Measurements from ENCODE around the gene DCAF5. TPM values are rescaled to one million over a fixed set of nuclear protein-coding genes. Genes with fewer than 3 reads are reported as not detected.

DCAF5 gene
- polyA plus RNA-seq, 1 donor (not counting 4 experiments of a cell fraction or from before 2014, with no cell fraction given): 29.5 TPM

- DNase-seq (ENCODE audit: low read depth, low spot score) (no peak), FAIRE-seq (no peak)
- Histone ChIP-seq H3K9me1 (ENCODE audit: control insufficient read depth, extremely low read depth, insufficient read depth, low read length) (peaks cover 5% of the 10 kb centered on the region), H4K20me1 (ENCODE audit: control insufficient read depth, extremely low read depth, insufficient read depth, low read length) (no peaks in the 10 kb centered on the region), H3K27me3 (ENCODE audit: control insufficient read depth, extremely low read depth, insufficient read depth, low read length) (no peaks in the 10 kb centered on the region), H3K79me2 (ENCODE audit: control insufficient read depth, insufficient read depth, low read length) (peaks cover 63% of the 10 kb centered on the region), H3K9me3 (ENCODE audit: control insufficient read depth, low read depth, low read length) (no peaks in the 10 kb centered on the region), H3K27ac (ENCODE audit: control insufficient read depth, insufficient read depth, low read length) (no peak overlapping the region), H3K36me3 (ENCODE audit: control insufficient read depth in 2 of 2, extremely low read depth in 1 of 2, insufficient read depth in 2 of 2, low read length in 2 of 2) (peaks cover 0 to 4% of the 10 kb centered on the region in 2 experiments), H3K4me1 (ENCODE audit: control insufficient read depth, extremely low read depth, insufficient read depth, low read length) (peaks cover 14% of the 10 kb centered on the region), H3K9ac (ENCODE audit: control insufficient read depth, extremely low read depth, insufficient read depth, low read length) (no peak overlapping the region), H2AFZ (ENCODE audit: control insufficient read depth, low read length) (no peak overlapping the region), H3K4me3 (ENCODE audit: control insufficient read depth in 2 of 3, extremely low read depth in 1 of 3, insufficient read depth in 2 of 3, low read depth in 1 of 3, low read length in 3 of 3) (no peak overlapping the region), H3K4me2 (ENCODE audit: control insufficient read depth, extremely low read depth, insufficient read depth, low read depth, low read length) (no peak overlapping the region)
- dilution Hi-C loops (cut with MboI; ENCODE audit: extremely low pct_ligation_motif_present, low sequenced_read_pairs): no loop called here
- TF ChIP-seq EZH2 (IDR thresholded peaks at IDR 0.05; ENCODE audit: low read length) (no peak), CTCF (optimal IDR thresholded peaks at IDR 0.05 in 1 of 3, IDR thresholded peaks at IDR 0.05 in 1 of 3, conservative IDR thresholded peaks at IDR 0.05 in 1 of 3; ENCODE audit: extremely low read depth in 1 of 3, insufficient read depth in 2 of 3, low read length in 3 of 3) (no peak)
Measured at GRCh38 chr14:69142101-69142500, 10.8 kb downstream of the DCAF5 start.

GRCh38 chr14:69141550-69141949 lies 11.4 kb downstream of the DCAF5 start:
- TF ChIP-seq EZH2 (IDR thresholded peaks at IDR 0.05; ENCODE audit: low read length): no peak
- TF ChIP-seq CTCF (optimal IDR thresholded peaks at IDR 0.05 in 1 of 3, IDR thresholded peaks at IDR 0.05 in 1 of 3, conservative IDR thresholded peaks at IDR 0.05 in 1 of 3; ENCODE audit: extremely low read depth in 1 of 3, insufficient read depth in 2 of 3, low read length in 3 of 3): no peak
- Histone ChIP-seq H4K20me1 (ENCODE audit: control insufficient read depth, extremely low read depth, insufficient read depth, low read length) (no peaks in the 10 kb centered on the region), H3K27ac (ENCODE audit: control insufficient read depth, insufficient read depth, low read length) (no peak overlapping the region), H2AFZ (ENCODE audit: control insufficient read depth, low read length) (no peak overlapping the region), H3K4me1 (ENCODE audit: control insufficient read depth, extremely low read depth, insufficient read depth, low read length) (peaks cover 14% of the 10 kb centered on the region), H3K4me3 (ENCODE audit: control insufficient read depth in 2 of 3, extremely low read depth in 1 of 3, insufficient read depth in 2 of 3, low read depth in 1 of 3, low read length in 3 of 3) (no peak overlapping the region), H3K9me3 (ENCODE audit: control insufficient read depth, low read depth, low read length) (no peaks in the 10 kb centered on the region), H3K9ac (ENCODE audit: control insufficient read depth, extremely low read depth, insufficient read depth, low read length) (no peak overlapping the region), H3K27me3 (ENCODE audit: control insufficient read depth, extremely low read depth, insufficient read depth, low read length) (no peaks in the 10 kb centered on the region), H3K79me2 (ENCODE audit: control insufficient read depth, insufficient read depth, low read length) (peaks cover 62% of the 10 kb centered on the region), H3K9me1 (ENCODE audit: control insufficient read depth, extremely low read depth, insufficient read depth, low read length) (peaks cover 5% of the 10 kb centered on the region), H3K4me2 (ENCODE audit: control insufficient read depth, extremely low read depth, insufficient read depth, low read depth, low read length) (no peak overlapping the region), H3K36me3 (ENCODE audit: control insufficient read depth in 2 of 2, extremely low read depth in 1 of 2, insufficient read depth in 2 of 2, low read length in 2 of 2) (peaks cover 0 to 2% of the 10 kb centered on the region in 2 experiments)
- FAIRE-seq (no peak), DNase-seq (ENCODE audit: low read depth, low spot score) (no peak)
- dilution Hi-C loops (cut with MboI; ENCODE audit: extremely low pct_ligation_motif_present, low sequenced_read_pairs): no loop called here
